ENCODE results near the gene WNT8A. TPM values are rescaled to one million over a fixed set of nuclear protein-coding genes. Genes with fewer than 3 reads are reported as not detected.

The WNT8A gene
- total and polyA plus RNA-seq, 2 of the 8 experiments (the other 6 are each of a cell fraction or from before 2014, with no cell fraction given), result 0.06 TPM; not detected in 1

DNA sequence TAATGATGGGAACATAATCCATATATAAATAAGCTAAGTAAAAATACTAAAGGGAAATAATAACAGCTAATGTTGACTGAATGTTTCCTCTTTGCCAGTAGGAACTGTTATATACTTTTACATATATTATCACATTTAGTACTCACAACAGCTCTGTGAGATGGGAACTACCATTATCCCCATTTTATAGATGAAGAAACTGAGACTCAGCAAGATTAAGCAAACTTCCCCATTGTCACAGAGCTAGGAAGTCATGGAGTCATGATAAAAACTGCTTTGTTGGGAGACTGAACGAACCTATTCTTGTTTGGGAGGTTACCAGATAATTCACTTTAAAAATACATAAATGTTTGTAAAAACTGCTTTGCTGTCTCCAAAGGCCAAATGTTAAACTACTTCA lies 23.4 kb downstream of the WNT8A start:
- H4K5ac ChIP-seq (ENCODE audit: insufficient read length, low read depth, low read length), result no peak overlapping the region
- DNase-seq (ENCODE audit: low read depth in 1 of 2, low spot score in 2 of 2) (no peak), FAIRE-seq (no peak)
- H3K79me1 ChIP-seq (ENCODE audit: low read depth, low read length), result no peaks in the 10 kb centered on the region
- H3K36me3 ChIP-seq (ENCODE audit: control insufficient read depth in 2 of 4, insufficient read depth in 4 of 4, low read length in 3 of 4), result no peaks in the 10 kb centered on the region
- H3K23me2 ChIP-seq (ENCODE audit: low read depth, low read length), result no peaks in the 10 kb centered on the region
- 70% methylated on average over 1 of the region's 1 CpG; no CpG with 5 or more reads in 1 of the 2 experiments for WGBS, 2 experiments (ENCODE audit: extremely low coverage in 1 of 2, insufficient coverage in 1 of 2, insufficient read length in 1 of 2, insufficient replicate concordance in 2 of 2, low coverage in 1 of 2, low lambda C conversion rate in 2 of 2, missing lambda C conversion rate in 1 of 2)
- no peaks in the 10 kb centered on the region for H3K9me3 ChIP-seq (ENCODE audit: insufficient read depth in 2 of 2, low read depth in 1 of 2, low read length in 1 of 2)
- POLR2A ChIA-PET (ENCODE audit: partially characterized antibody), result no interaction called here
- no peak overlapping the region for H2AK5ac ChIP-seq (ENCODE audit: low read depth, low read length)
- no peaks in the 10 kb centered on the region for H4K20me1 ChIP-seq (replicated peaks in 1 of 2; ENCODE audit: control insufficient read depth in 1 of 2, insufficient read depth in 2 of 2, low read length in 2 of 2)
- no peak overlapping the region for H2BK120ac ChIP-seq (replicated peaks; ENCODE audit: low read depth, low read length)
- H2BK5ac ChIP-seq (ENCODE audit: low read depth, low read length), result no peak overlapping the region
- CTCF ChIA-PET (ENCODE audit: partially characterized antibody), result interaction anchor here (0.6 to 2.0 kb wide), 5 partner anchors 20 to 38 kb away, joined by 3 to 6 read pairs (median 4); no protein-coding TSS in a partner anchor
- no peak overlapping the region for H3K4ac ChIP-seq (replicated peaks; ENCODE audit: insufficient read length, low read depth, low read length)
- no peak overlapping the region for H3K4me3 ChIP-seq (ENCODE audit: extremely low read depth in 1 of 4, insufficient read depth in 2 of 4, low read depth in 3 of 4, low read length in 4 of 4)
- H3K27me3 ChIP-seq (replicated peaks in 1 of 4; ENCODE audit: control insufficient read depth in 3 of 4, extremely low read depth in 1 of 4, insufficient read depth in 3 of 4, low read length in 3 of 4), result peaks cover 0 to 4% (median 0%) of the 10 kb centered on the region in 4 experiments; a peak in 2 of 7 replicates
- no peak overlapping the region for H2BK12ac ChIP-seq (ENCODE audit: low read depth, low read length)
- H3K27ac ChIP-seq (ENCODE audit: low read depth, low read length), result no peak overlapping the region
- peaks cover 4 to 17% (median 6%) of the 10 kb centered on the region in 4 experiments; a peak in 6 of 7 replicates for H3K4me1 ChIP-seq (replicated peaks in 1 of 4; ENCODE audit: control insufficient read depth in 3 of 4, insufficient read depth in 4 of 4, low read length in 3 of 4)
- no peak overlapping the region for H2BK20ac ChIP-seq (ENCODE audit: low read length)
- no peaks in the 10 kb centered on the region for H3K79me2 ChIP-seq (ENCODE audit: control insufficient read depth in 1 of 2, insufficient read depth in 2 of 2, low read length in 2 of 2)
- no peak overlapping the region for H3K4me2 ChIP-seq (ENCODE audit: insufficient read depth in 1 of 2, low read depth in 2 of 2, low read length in 2 of 2)
- H3K23ac ChIP-seq (ENCODE audit: insufficient read length), result no peak overlapping the region
- H3K56ac ChIP-seq (replicated peaks; ENCODE audit: insufficient read length, low read depth, low read length), result no peak overlapping the region
- no peak overlapping the region for H2AFZ ChIP-seq (ENCODE audit: low read length)
- no peak overlapping the region for H3K18ac ChIP-seq (ENCODE audit: extremely low read depth, low read length)
- no peak overlapping the region for H4K91ac ChIP-seq (replicated peaks; ENCODE audit: insufficient read length, low read length)
- H3K9ac ChIP-seq (replicated peaks in 1 of 4; ENCODE audit: extremely low read depth in 1 of 4, low read depth in 3 of 4, low read length in 3 of 4), result no peak overlapping the region
- no peak overlapping the region for H2BK15ac ChIP-seq (ENCODE audit: low read length)
- no peak overlapping the region for H4K8ac ChIP-seq (ENCODE audit: extremely low read depth, insufficient read depth, low read length)
- no peak overlapping the region for H3K14ac ChIP-seq (ENCODE audit: insufficient read length)
- TF ChIP-seq TCF12 (IDR thresholded peaks at IDR 0.05; ENCODE audit: low read depth, low read length) (no peak), SP1 (IDR thresholded peaks at IDR 0.05; ENCODE audit: low read depth, low read length) (no peak), PHF8 (conservative IDR thresholded peaks at IDR 0.05; ENCODE audit: low read depth, low read length) (no peak), SIX5 (IDR thresholded peaks at IDR 0.05; ENCODE audit: low read depth, low read length) (no peak), CBX5 (IDR thresholded peaks at IDR 0.05; ENCODE audit: low read depth, low read length) (no peak), E2F6 (IDR thresholded peaks at IDR 0.05) (no peak), RXRA (IDR thresholded peaks at IDR 0.05; ENCODE audit: insufficient read depth, low read depth, low read length) (no peak), SP2 (IDR thresholded peaks at IDR 0.05; ENCODE audit: low read length) (no peak), RFX5 (IDR thresholded peaks at IDR 0.05; ENCODE audit: borderline replicate concordance, low read depth, low read length) (no peak), RBBP5 (IDR thresholded peaks at IDR 0.05; ENCODE audit: borderline replicate concordance, low read depth, low read length) (no peak), HDAC2 (IDR thresholded peaks at IDR 0.05; ENCODE audit: borderline replicate concordance in 1 of 2, low read depth in 2 of 2, low read length in 2 of 2) (no peak), NANOG (IDR thresholded peaks at IDR 0.05; ENCODE audit: insufficient read depth, low read depth, low read length, poor library complexity, severe bottlenecking) (no peak), BRCA1 (IDR thresholded peaks at IDR 0.05; ENCODE audit: low read depth, low read length) (no peak), EGR1 (IDR thresholded peaks at IDR 0.05; ENCODE audit: borderline replicate concordance, low read depth, low read length) (no peak)
